ENCODE results near the gene RPN1. TPM values are rescaled to one million over a fixed set of nuclear protein-coding genes. Genes with fewer than 3 reads are reported as not detected.

Gene RPN1
- total and polyA plus RNA-seq, 10 of the 15 experiments (the other 5 are each of a cell fraction or from before 2014, with no cell fraction given), result 56.1 to 266 (median 157) TPM

DNA sequence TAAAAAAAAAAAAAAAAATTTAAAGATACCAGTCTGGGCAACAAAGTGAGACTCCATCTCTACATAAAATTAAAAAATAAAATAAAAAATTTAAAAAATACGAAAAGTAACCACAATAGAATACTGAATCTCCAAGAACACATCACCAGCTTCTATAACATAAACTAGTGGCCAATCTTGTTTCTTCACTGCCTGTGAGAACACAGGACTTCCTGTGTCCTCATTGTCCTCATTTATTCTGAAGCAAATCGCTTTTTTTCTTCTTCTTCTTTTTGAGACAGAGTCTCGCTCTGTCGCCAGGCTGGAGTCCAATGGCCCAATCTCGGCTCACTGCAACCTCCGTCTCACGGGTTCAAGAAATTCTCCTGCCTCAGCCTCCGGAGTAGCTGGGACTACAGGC, 46.7 kb upstream of the RPN1 start:
- Histone ChIP-seq H3K9ac (ENCODE audit: control insufficient read depth, insufficient read depth, low read length) (no peak overlapping the region), H3K9me3 (replicated peaks; ENCODE audit: control insufficient read depth, insufficient read depth, low read length) (no peaks in the 10 kb centered on the region), H3K27ac (ENCODE audit: control insufficient read depth, insufficient read depth) (no peak overlapping the region), H3K79me2 (ENCODE audit: control insufficient read depth, insufficient read depth, low read length) (no peaks in the 10 kb centered on the region), H3K36me3 (ENCODE audit: control insufficient read depth in 2 of 2, insufficient read depth in 2 of 2, low read length in 1 of 2) (no peaks in the 10 kb centered on the region), H2AFZ (ENCODE audit: control insufficient read depth, low read depth, low read length) (no peak overlapping the region), H3K4me1 (ENCODE audit: control insufficient read depth, insufficient read depth, low read length) (no peaks in the 10 kb centered on the region), H4K20me1 (ENCODE audit: control insufficient read depth, insufficient read depth) (no peaks in the 10 kb centered on the region), H3K27me3 (replicated peaks in 1 of 2; ENCODE audit: control insufficient read depth in 2 of 2, insufficient read depth in 2 of 2, low read length in 1 of 2) (0 out of 4 replicates have a peak, but pooled peaks cover 0 to 4% of the 10 kb centered on the region in 2 experiments), H3K4me2 (ENCODE audit: control insufficient read depth, insufficient read depth) (no peak overlapping the region), H3K4me3 (no peak overlapping the region)
- in situ Hi-C loops (cut with MboI) (no loop called here), intact Hi-C loops (cut with micrococcal nuclease; ENCODE audit: unreplicated experiment) (no loop called here)
- DNase-seq (ENCODE audit: low read depth, low spot score) (no peak), ATAC-seq (no peak), FAIRE-seq (no peak)
- TF ChIP-seq LARP7 (IDR thresholded peaks at IDR 0.05) (no peak), SIN3A (IDR thresholded peaks at IDR 0.05; ENCODE audit: low read depth, low read length) (no peak), SUPT20H (IDR thresholded peaks at IDR 0.05; ENCODE audit: borderline replicate concordance, control insufficient read depth, low read depth, low read length) (no peak), FOXM1 (IDR thresholded peaks at IDR 0.05; ENCODE audit: low read depth, low read length) (no peak), HCFC1 (IDR thresholded peaks at IDR 0.05; ENCODE audit: low read length) (no peak), BRCA1 (IDR thresholded peaks at IDR 0.05; ENCODE audit: low read depth, low read length) (no peak), GATAD2B (conservative IDR thresholded peaks at IDR 0.05; ENCODE audit: low read depth) (no peak), SPI1 (IDR thresholded peaks at IDR 0.05; ENCODE audit: borderline replicate concordance, insufficient read depth, low read depth, low read length) (no peak), MTA3 (IDR thresholded peaks at IDR 0.05; ENCODE audit: borderline replicate concordance, low read length) (no peak), RAD51 (IDR thresholded peaks at IDR 0.05) (no peak)
- TF ChIP-seq, protein P1, sequence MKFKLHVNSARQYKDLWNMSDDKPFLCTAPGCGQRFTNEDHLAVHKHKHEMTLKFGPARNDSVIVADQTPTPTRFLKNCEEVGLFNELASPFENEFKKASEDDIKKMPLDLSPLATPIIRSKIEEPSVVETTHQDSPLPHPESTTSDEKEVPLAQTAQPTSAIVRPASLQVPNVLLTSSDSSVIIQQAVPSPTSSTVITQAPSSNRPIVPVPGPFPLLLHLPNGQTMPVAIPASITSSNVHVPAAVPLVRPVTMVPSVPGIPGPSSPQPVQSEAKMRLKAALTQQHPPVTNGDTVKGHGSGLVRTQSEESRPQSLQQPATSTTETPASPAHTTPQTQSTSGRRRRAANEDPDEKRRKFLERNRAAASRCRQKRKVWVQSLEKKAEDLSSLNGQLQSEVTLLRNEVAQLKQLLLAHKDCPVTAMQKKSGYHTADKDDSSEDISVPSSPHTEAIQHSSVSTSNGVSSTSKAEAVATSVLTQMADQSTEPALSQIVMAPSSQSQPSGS (IDR thresholded peaks at IDR 0.05; ENCODE audit: low read length), result no peak
- TF ChIP-seq, protein P2, sequence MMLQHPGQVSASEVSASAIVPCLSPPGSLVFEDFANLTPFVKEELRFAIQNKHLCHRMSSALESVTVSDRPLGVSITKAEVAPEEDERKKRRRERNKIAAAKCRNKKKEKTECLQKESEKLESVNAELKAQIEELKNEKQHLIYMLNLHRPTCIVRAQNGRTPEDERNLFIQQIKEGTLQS (IDR thresholded peaks at IDR 0.05; ENCODE audit: borderline replicate concordance, extremely low read depth, low read depth, low read length), result no peak
- TF ChIP-seq, protein P3, sequence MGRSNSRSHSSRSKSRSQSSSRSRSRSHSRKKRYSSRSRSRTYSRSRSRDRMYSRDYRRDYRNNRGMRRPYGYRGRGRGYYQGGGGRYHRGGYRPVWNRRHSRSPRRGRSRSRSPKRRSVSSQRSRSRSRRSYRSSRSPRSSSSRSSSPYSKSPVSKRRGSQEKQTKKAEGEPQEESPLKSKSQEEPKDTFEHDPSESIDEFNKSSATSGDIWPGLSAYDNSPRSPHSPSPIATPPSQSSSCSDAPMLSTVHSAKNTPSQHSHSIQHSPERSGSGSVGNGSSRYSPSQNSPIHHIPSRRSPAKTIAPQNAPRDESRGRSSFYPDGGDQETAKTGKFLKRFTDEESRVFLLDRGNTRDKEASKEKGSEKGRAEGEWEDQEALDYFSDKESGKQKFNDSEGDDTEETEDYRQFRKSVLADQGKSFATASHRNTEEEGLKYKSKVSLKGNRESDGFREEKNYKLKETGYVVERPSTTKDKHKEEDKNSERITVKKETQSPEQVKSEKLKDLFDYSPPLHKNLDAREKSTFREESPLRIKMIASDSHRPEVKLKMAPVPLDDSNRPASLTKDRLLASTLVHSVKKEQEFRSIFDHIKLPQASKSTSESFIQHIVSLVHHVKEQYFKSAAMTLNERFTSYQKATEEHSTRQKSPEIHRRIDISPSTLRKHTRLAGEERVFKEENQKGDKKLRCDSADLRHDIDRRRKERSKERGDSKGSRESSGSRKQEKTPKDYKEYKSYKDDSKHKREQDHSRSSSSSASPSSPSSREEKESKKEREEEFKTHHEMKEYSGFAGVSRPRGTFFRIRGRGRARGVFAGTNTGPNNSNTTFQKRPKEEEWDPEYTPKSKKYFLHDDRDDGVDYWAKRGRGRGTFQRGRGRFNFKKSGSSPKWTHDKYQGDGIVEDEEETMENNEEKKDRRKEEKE (IDR thresholded peaks at IDR 0.05), result no peak
- ChIA-PET SMC1A (ENCODE audit: uncharacterized antibody, unreplicated experiment) (no interaction called here), RAD21 (ENCODE audit: unreplicated experiment) (no interaction called here), POLR2A (no interaction called here), CTCF (no interaction called here)
- BruUV-seq (replicated peaks), result no TSS peak
- 72% methylated on average over 8 of the region's 8 CpGs for WGBS (ENCODE audit: insufficient coverage, insufficient replicate concordance, low lambda C conversion rate, missing lambda C conversion rate)

Data from GM12878 (cell line).